ENCODE measurements around the gene NAA38. TPM values are rescaled to one million over a fixed set of nuclear protein-coding genes. Genes with fewer than 3 reads are reported as not detected.

NAA38 gene
- total and polyA plus RNA-seq, 2 donors (not counting 1 experiment from before 2014, with no cell fraction given): 20.0 to 80.5 TPM

DNA sequence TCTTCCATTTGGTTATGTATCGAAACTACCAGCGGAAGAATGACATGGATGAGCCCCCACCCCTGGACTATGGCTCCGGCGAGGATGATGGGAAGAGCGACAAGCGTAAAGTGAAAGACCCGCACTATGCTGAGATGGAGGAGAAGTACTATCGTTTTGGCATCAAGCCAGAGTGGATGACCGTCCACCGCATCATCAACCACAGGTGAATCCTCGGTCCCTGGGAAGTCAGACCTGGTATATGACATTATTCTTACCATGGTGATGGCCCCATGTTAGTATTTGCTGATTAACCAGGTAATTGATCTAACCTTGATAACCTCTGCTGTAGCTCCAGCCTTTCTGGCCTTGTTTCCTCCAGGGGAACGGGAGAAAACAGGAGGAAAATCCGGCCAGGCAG is 39.7 kb upstream of the NAA38 start:
- H3K36me3 ChIP-seq (replicated peaks in 1 of 2; ENCODE audit: control extremely low read depth in 1 of 2, control insufficient read depth in 1 of 2, extremely low read depth in 1 of 2, insufficient read depth in 2 of 2, low read length in 1 of 2): peaks cover 4 to 70% of the 10 kb centered on the region in 2 experiments
- no peak for ATAC-seq (ENCODE audit: low read depth)
- no peak overlapping the region for H3K4me3 ChIP-seq (ENCODE audit: control extremely low read depth in 1 of 5, extremely low read depth in 1 of 5, insufficient read depth in 1 of 5, low read depth in 2 of 5, low read length in 4 of 5)
- no peaks in the 10 kb centered on the region for H3K9me3 ChIP-seq (ENCODE audit: control extremely low read depth in 1 of 3, control insufficient read depth in 2 of 3, insufficient read depth in 1 of 3, low read length in 2 of 3)
- no peaks in the 10 kb centered on the region for H3K27me3 ChIP-seq (replicated peaks in 1 of 4; ENCODE audit: control extremely low read depth in 1 of 4, control insufficient read depth in 3 of 4, insufficient read depth in 4 of 4, low read length in 3 of 4)
- H3K27ac Mint-ChIP-seq: no peak overlapping the region
- H2AFZ ChIP-seq (ENCODE audit: insufficient read depth, low read depth, low read length, poor library complexity, severe bottlenecking): no peak overlapping the region
- CTCF ChIA-PET: interaction anchor here (0.9 to 2.8 kb wide), 6 partner anchors 33 to 161 kb away, joined by 3 to 21 read pairs (median 6); partner anchors contain the start of gene NAA38
- no peaks in the 10 kb centered on the region for H3K79me2 ChIP-seq (ENCODE audit: control insufficient read depth, insufficient read depth, low read length)
- no peaks in the 10 kb centered on the region for H3K27me3 Mint-ChIP-seq
- no peaks in the 10 kb centered on the region for H3K4me1 Mint-ChIP-seq
- no peak overlapping the region for H3K9ac ChIP-seq (ENCODE audit: low read length)
- TF ChIP-seq EZH2 (IDR thresholded peaks at IDR 0.05; ENCODE audit: borderline replicate concordance, insufficient read depth, low read depth, low read length, poor library complexity, severe bottlenecking): no peak
- TF ChIP-seq, protein P1, sequence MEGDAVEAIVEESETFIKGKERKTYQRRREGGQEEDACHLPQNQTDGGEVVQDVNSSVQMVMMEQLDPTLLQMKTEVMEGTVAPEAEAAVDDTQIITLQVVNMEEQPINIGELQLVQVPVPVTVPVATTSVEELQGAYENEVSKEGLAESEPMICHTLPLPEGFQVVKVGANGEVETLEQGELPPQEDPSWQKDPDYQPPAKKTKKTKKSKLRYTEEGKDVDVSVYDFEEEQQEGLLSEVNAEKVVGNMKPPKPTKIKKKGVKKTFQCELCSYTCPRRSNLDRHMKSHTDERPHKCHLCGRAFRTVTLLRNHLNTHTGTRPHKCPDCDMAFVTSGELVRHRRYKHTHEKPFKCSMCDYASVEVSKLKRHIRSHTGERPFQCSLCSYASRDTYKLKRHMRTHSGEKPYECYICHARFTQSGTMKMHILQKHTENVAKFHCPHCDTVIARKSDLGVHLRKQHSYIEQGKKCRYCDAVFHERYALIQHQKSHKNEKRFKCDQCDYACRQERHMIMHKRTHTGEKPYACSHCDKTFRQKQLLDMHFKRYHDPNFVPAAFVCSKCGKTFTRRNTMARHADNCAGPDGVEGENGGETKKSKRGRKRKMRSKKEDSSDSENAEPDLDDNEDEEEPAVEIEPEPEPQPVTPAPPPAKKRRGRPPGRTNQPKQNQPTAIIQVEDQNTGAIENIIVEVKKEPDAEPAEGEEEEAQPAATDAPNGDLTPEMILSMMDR (IDR thresholded peaks at IDR 0.05): no peak
- intact Hi-C loops (cut with micrococcal nuclease): no loop called here
- no peak overlapping the region for H3K27ac ChIP-seq (ENCODE audit: low read length in 2 of 2)
- no peaks in the 10 kb centered on the region for H4K20me1 ChIP-seq (ENCODE audit: control insufficient read depth, insufficient read depth, low read length, poor library complexity, severe bottlenecking)
- no peak overlapping the region for H3K4me3 Mint-ChIP-seq
- no peak for DNase-seq
- no peaks in the 10 kb centered on the region for H3K9me3 Mint-ChIP-seq (ENCODE audit: insufficient read depth)
- POLR2A ChIA-PET: no interaction called here
- WGBS (ENCODE audit: insufficient coverage): 95% methylated on average over 11 of the region's 13 CpGs
- H3K4me1 ChIP-seq (ENCODE audit: control insufficient read depth in 2 of 2, insufficient read depth in 2 of 2, low read length in 2 of 2): no peaks in the 10 kb centered on the region
- no peak overlapping the region for H3K4me2 ChIP-seq (replicated peaks; ENCODE audit: low read depth, low read length, poor library complexity, severe bottlenecking)

DNA sequence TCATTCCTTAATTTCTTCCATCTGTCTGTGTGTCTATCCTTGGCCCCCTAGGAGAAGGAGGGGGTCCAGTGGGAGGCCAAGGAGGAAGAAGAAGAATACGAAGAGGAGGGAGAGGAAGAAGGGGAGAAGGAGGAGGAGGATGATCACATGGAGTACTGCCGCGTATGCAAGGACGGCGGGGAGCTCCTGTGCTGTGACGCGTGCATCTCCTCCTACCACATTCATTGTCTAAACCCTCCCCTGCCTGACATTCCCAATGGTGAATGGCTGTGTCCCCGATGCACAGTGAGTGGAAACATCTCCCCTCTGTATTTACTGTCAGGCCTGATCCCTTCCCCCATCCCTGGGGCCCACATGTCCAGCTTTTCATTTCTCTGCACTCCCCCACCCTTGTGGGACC is 37.5 kb upstream of the NAA38 start:
- H3K36me3 ChIP-seq (replicated peaks in 1 of 2; ENCODE audit: control extremely low read depth in 1 of 2, control insufficient read depth in 1 of 2, extremely low read depth in 1 of 2, insufficient read depth in 2 of 2, low read length in 1 of 2): peaks cover 4 to 61% of the 10 kb centered on the region in 2 experiments
- DNase-seq (no peak), ATAC-seq (ENCODE audit: low read depth) (no peak)
- H3K27ac Mint-ChIP-seq: no peak overlapping the region
- no peaks in the 10 kb centered on the region for H4K20me1 ChIP-seq (ENCODE audit: control insufficient read depth, insufficient read depth, low read length, poor library complexity, severe bottlenecking)
- H3K4me3 Mint-ChIP-seq: no peak overlapping the region
- H2AFZ ChIP-seq (ENCODE audit: insufficient read depth, low read depth, low read length, poor library complexity, severe bottlenecking): no peak overlapping the region
- H3K79me2 ChIP-seq (ENCODE audit: control insufficient read depth, insufficient read depth, low read length): no peaks in the 10 kb centered on the region
- no peaks in the 10 kb centered on the region for H3K27me3 Mint-ChIP-seq
- CTCF ChIA-PET: interaction anchor here (1.1 kb wide), 1 partner anchor 33 kb away, joined by 3 read pairs; no protein-coding TSS in a partner anchor
- no peaks in the 10 kb centered on the region for H3K9me3 ChIP-seq (ENCODE audit: control extremely low read depth in 1 of 3, control insufficient read depth in 2 of 3, insufficient read depth in 1 of 3, low read length in 2 of 3)
- no peak overlapping the region for H3K27ac ChIP-seq (ENCODE audit: low read length in 2 of 2)
- H3K4me3 ChIP-seq (ENCODE audit: control extremely low read depth in 1 of 5, extremely low read depth in 1 of 5, insufficient read depth in 1 of 5, low read depth in 2 of 5, low read length in 4 of 5): no peak overlapping the region
- 100% methylated on average over 3 of the region's 8 CpGs for WGBS (ENCODE audit: insufficient coverage)
- no peaks in the 10 kb centered on the region for H3K4me1 Mint-ChIP-seq
- H3K9ac ChIP-seq (ENCODE audit: low read length): no peak overlapping the region
- no peaks in the 10 kb centered on the region for H3K9me3 Mint-ChIP-seq (ENCODE audit: insufficient read depth)
- no peaks in the 10 kb centered on the region for H3K27me3 ChIP-seq (replicated peaks in 1 of 4; ENCODE audit: control extremely low read depth in 1 of 4, control insufficient read depth in 3 of 4, insufficient read depth in 4 of 4, low read length in 3 of 4)
- TF ChIP-seq, protein P1 (IDR thresholded peaks at IDR 0.05): no peak
- no peak for TF ChIP-seq EZH2 (IDR thresholded peaks at IDR 0.05; ENCODE audit: borderline replicate concordance, insufficient read depth, low read depth, low read length, poor library complexity, severe bottlenecking)
- intact Hi-C loops (cut with micrococcal nuclease): no loop called here
- no peak overlapping the region for H3K4me2 ChIP-seq (replicated peaks; ENCODE audit: low read depth, low read length, poor library complexity, severe bottlenecking)
- POLR2A ChIA-PET: no interaction called here
- H3K4me1 ChIP-seq (ENCODE audit: control insufficient read depth in 2 of 2, insufficient read depth in 2 of 2, low read length in 2 of 2): no peaks in the 10 kb centered on the region

All from B cell (primary cell).